T-helper 2 cell treated with Interferon-gamma antibody and Interleukin-4, amounts not matched to agents 5 μg/mL and 100 μg/mL, for 36 hours (primary cell): ENCODE measurements around the gene CNTN5.

ENCODE experiments used
- DNase-seq: peaks from one replicate; pipeline ENCODE4 v3.0.0; 2021; ENCODE audit warnings: low spot score
- H3K27ac Mint-ChIP-seq: one replicate; pipeline ENCODE4 v1.8.0; 2021; ENCODE audit warnings: mild to moderate bottlenecking, mixed read lengths
- H3K27me3 Mint-ChIP-seq: one replicate; pipeline ENCODE4 v1.8.0; 2021; ENCODE audit warnings: low read depth, mixed read lengths
- H3K36me3 Mint-ChIP-seq: one replicate; pipeline ENCODE4 v1.8.0; 2021; ENCODE audit warnings: low read depth, mixed read lengths
- H3K4me1 Mint-ChIP-seq: one replicate; pipeline ENCODE4 v1.8.0; 2021; ENCODE audit warnings: low read depth, mixed read lengths
- H3K4me3 Mint-ChIP-seq: one replicate; pipeline ENCODE4 v1.8.0; 2022; ENCODE audit warnings: mild to moderate bottlenecking, moderate library complexity, mixed read lengths
- H3K9me3 Mint-ChIP-seq: one replicate; pipeline ENCODE4 v1.8.0; 2021; ENCODE audit warnings: mixed read lengths

The CNTN5 gene

GRCh38 chr11:99920956-99921355, 900.2 kb downstream of the CNTN5 start:
- H3K27me3 Mint-ChIP-seq: no peaks in the 10 kb centered on the region
- no peaks in the 10 kb centered on the region for H3K36me3 Mint-ChIP-seq
- H3K27ac Mint-ChIP-seq: no peak overlapping the region
- H3K4me1 Mint-ChIP-seq: no peaks in the 10 kb centered on the region
- no peak overlapping the region for H3K4me3 Mint-ChIP-seq
- DNase-seq: no peak
- H3K9me3 Mint-ChIP-seq: peaks cover 71% of the 10 kb centered on the region

GRCh38 chr11:99925968-99926367, 905.2 kb downstream of the CNTN5 start:
- no peaks in the 10 kb centered on the region for H3K36me3 Mint-ChIP-seq
- H3K9me3 Mint-ChIP-seq: peaks cover 59% of the 10 kb centered on the region
- no peaks in the 10 kb centered on the region for H3K4me1 Mint-ChIP-seq
- no peaks in the 10 kb centered on the region for H3K27me3 Mint-ChIP-seq
- DNase-seq: no peak
- no peak overlapping the region for H3K27ac Mint-ChIP-seq
- no peak overlapping the region for H3K4me3 Mint-ChIP-seq

- Mint-ChIP-seq H3K36me3 (no peaks in the 10 kb centered on the region), H3K9me3 (peaks cover 49% of the 10 kb centered on the region), H3K4me1 (no peaks in the 10 kb centered on the region), H3K27ac (no peak overlapping the region), H3K4me3 (no peak overlapping the region), H3K27me3 (no peaks in the 10 kb centered on the region)
- DNase-seq: no peak
Measured at GRCh38 chr11:99932684-99933083, 911.9 kb downstream of the CNTN5 start.

GRCh38 chr11:99934008-99934407, 913.3 kb downstream of the CNTN5 start:
- DNase-seq: no peak
- peaks cover 45% of the 10 kb centered on the region for H3K9me3 Mint-ChIP-seq
- no peaks in the 10 kb centered on the region for H3K27me3 Mint-ChIP-seq
- no peak overlapping the region for H3K27ac Mint-ChIP-seq
- H3K36me3 Mint-ChIP-seq: no peaks in the 10 kb centered on the region
- H3K4me3 Mint-ChIP-seq: no peak overlapping the region
- no peaks in the 10 kb centered on the region for H3K4me1 Mint-ChIP-seq

GRCh38 chr11:99937330-99937729, 916.6 kb downstream of the CNTN5 start:
- no peaks in the 10 kb centered on the region for H3K27me3 Mint-ChIP-seq
- peaks cover 23% of the 10 kb centered on the region for H3K9me3 Mint-ChIP-seq
- H3K27ac Mint-ChIP-seq: no peak overlapping the region
- DNase-seq: no peak
- H3K36me3 Mint-ChIP-seq: no peaks in the 10 kb centered on the region
- H3K4me3 Mint-ChIP-seq: no peak overlapping the region
- no peaks in the 10 kb centered on the region for H3K4me1 Mint-ChIP-seq

- H3K9me3 Mint-ChIP-seq: peaks cover 24% of the 10 kb centered on the region
- H3K4me1 Mint-ChIP-seq: no peaks in the 10 kb centered on the region
- H3K4me3 Mint-ChIP-seq: no peak overlapping the region
- DNase-seq: no peak
- no peak overlapping the region for H3K27ac Mint-ChIP-seq
- H3K27me3 Mint-ChIP-seq: no peaks in the 10 kb centered on the region
- H3K36me3 Mint-ChIP-seq: no peaks in the 10 kb centered on the region
Measured at GRCh38 chr11:99952816-99953215, 932.1 kb downstream of the CNTN5 start.

- no peaks in the 10 kb centered on the region for H3K4me1 Mint-ChIP-seq
- H3K27me3 Mint-ChIP-seq: no peaks in the 10 kb centered on the region
- H3K4me3 Mint-ChIP-seq: no peak overlapping the region
- H3K27ac Mint-ChIP-seq: no peak overlapping the region
- no peak for DNase-seq
- peaks cover 34% of the 10 kb centered on the region for H3K9me3 Mint-ChIP-seq
- H3K36me3 Mint-ChIP-seq: no peaks in the 10 kb centered on the region
Measured at GRCh38 chr11:99960536-99960935, 939.8 kb downstream of the CNTN5 start.

GRCh38 chr11:99968336-99968735, 947.6 kb downstream of the CNTN5 start:
- Mint-ChIP-seq H3K27me3 (no peaks in the 10 kb centered on the region), H3K27ac (no peak overlapping the region), H3K4me1 (no peaks in the 10 kb centered on the region), H3K4me3 (no peak overlapping the region), H3K9me3 (peaks cover 39% of the 10 kb centered on the region), H3K36me3 (no peaks in the 10 kb centered on the region)
- DNase-seq: no peak

GRCh38 chr11:99973993-99974392, 953.2 kb downstream of the CNTN5 start:
- Mint-ChIP-seq H3K27me3 (no peaks in the 10 kb centered on the region), H3K36me3 (no peaks in the 10 kb centered on the region), H3K27ac (no peak overlapping the region), H3K9me3 (peaks cover 46% of the 10 kb centered on the region), H3K4me1 (no peaks in the 10 kb centered on the region), H3K4me3 (no peak overlapping the region)
- DNase-seq: no peak

- DNase-seq: no peak
- H3K4me3 Mint-ChIP-seq: no peak overlapping the region
- no peaks in the 10 kb centered on the region for H3K36me3 Mint-ChIP-seq
- H3K27ac Mint-ChIP-seq: no peak overlapping the region
- no peaks in the 10 kb centered on the region for H3K4me1 Mint-ChIP-seq
- peaks cover 49% of the 10 kb centered on the region for H3K9me3 Mint-ChIP-seq
- H3K27me3 Mint-ChIP-seq: no peaks in the 10 kb centered on the region
Measured at GRCh38 chr11:99979042-99979441, 958.3 kb downstream of the CNTN5 start.

- Mint-ChIP-seq H3K9me3 (peaks cover 37% of the 10 kb centered on the region), H3K4me1 (no peaks in the 10 kb centered on the region), H3K4me3 (no peak overlapping the region), H3K27ac (no peak overlapping the region), H3K27me3 (no peaks in the 10 kb centered on the region), H3K36me3 (no peaks in the 10 kb centered on the region)
- DNase-seq: no peak
Measured at GRCh38 chr11:99987821-99988470, 967.2 kb downstream of the CNTN5 start.

- Mint-ChIP-seq H3K9me3 (peaks cover 31% of the 10 kb centered on the region), H3K27me3 (no peaks in the 10 kb centered on the region), H3K27ac (no peak overlapping the region), H3K4me3 (no peak overlapping the region), H3K36me3 (no peaks in the 10 kb centered on the region), H3K4me1 (no peaks in the 10 kb centered on the region)
- no peak for DNase-seq
Measured at GRCh38 chr11:99988471-99988837, 967.7 kb downstream of the CNTN5 start.

- H3K4me3 Mint-ChIP-seq: no peak overlapping the region
- H3K36me3 Mint-ChIP-seq: no peaks in the 10 kb centered on the region
- no peaks in the 10 kb centered on the region for H3K4me1 Mint-ChIP-seq
- no peak overlapping the region for H3K27ac Mint-ChIP-seq
- H3K9me3 Mint-ChIP-seq: peaks cover 31% of the 10 kb centered on the region
- DNase-seq: no peak
- no peaks in the 10 kb centered on the region for H3K27me3 Mint-ChIP-seq
Measured at GRCh38 chr11:100003985-100004384, 983.2 kb downstream of the CNTN5 start.

GRCh38 chr11:100004541-100004940, 983.8 kb downstream of the CNTN5 start:
- Mint-ChIP-seq H3K4me3 (no peak overlapping the region), H3K27ac (no peak overlapping the region), H3K27me3 (no peaks in the 10 kb centered on the region), H3K9me3 (peaks cover 36% of the 10 kb centered on the region), H3K4me1 (no peaks in the 10 kb centered on the region), H3K36me3 (no peaks in the 10 kb centered on the region)
- DNase-seq: no peak

GRCh38 chr11:100008417-100008816, 987.7 kb downstream of the CNTN5 start:
- H3K4me3 Mint-ChIP-seq: no peak overlapping the region
- DNase-seq: no peak
- peaks cover 41% of the 10 kb centered on the region for H3K9me3 Mint-ChIP-seq
- H3K36me3 Mint-ChIP-seq: no peaks in the 10 kb centered on the region
- no peaks in the 10 kb centered on the region for H3K27me3 Mint-ChIP-seq
- H3K27ac Mint-ChIP-seq: no peak overlapping the region
- H3K4me1 Mint-ChIP-seq: no peaks in the 10 kb centered on the region
